IMR-90 (cell line): ENCODE data around the gene EYS. TPM values are rescaled to one million over a fixed set of nuclear protein-coding genes. Genes with fewer than 3 reads are reported as not detected.

ENCODE experiments used
- ATAC-seq: fragments of 200-7000 bp; cut with Tn5 transposase; 2 replicates; pipeline ENCODE4 v1.9.1; 2020; ENCODE audit warnings: low read depth, mild to moderate bottlenecking, moderate library complexity
- BruUV-seq: library from RNA; stranded (reverse); fragments of 400-500 nt; replicated peaks from 2 replicates; lab custom pipeline; 2021; lab: Mats Ljungman, UMichigan
- CTCF ChIA-PET: fragments of 300-600 bp; formaldehyde crosslinking; extraction: SDS; loops from one replicate; lab custom pipeline; 2021; ENCODE audit warnings: antibody characterized with exemption; lab: Yijun Ruan, JAX
- POLR2A ChIA-PET: fragments of 300-600 bp; sonication (Branson Sonifier 250); formaldehyde crosslinking; loops from one replicate; lab custom pipeline; 2022; ENCODE audit warnings: antibody characterized with exemption; ENCODE audit not compliant: unreplicated experiment; lab: Charles Lee
- DNase-seq: peaks from one replicate; pipeline ENCODE4 v3.0.0; 2013
- H2AFZ ChIP-seq: replicated peaks from 2 replicates; pipeline ENCODE3; 2013; ENCODE audit warnings: low read length, mild to moderate bottlenecking; ENCODE audit not compliant: poor library complexity
- H2AK5ac ChIP-seq: 2 replicates; pipeline ENCODE4 v1.6.1; 2013; ENCODE audit warnings: low read depth, low read length, inconsistent platforms
- H2AK9ac ChIP-seq: replicated peaks from 2 replicates; pipeline ENCODE3; 2013; ENCODE audit warnings: mild to moderate bottlenecking, low read depth, low read length, moderate library complexity; ENCODE audit not compliant: poor library complexity
- H2BK120ac ChIP-seq: 2 replicates; pipeline ENCODE4 v1.6.1; 2013; ENCODE audit warnings: low read depth, low read length, inconsistent platforms
- H2BK15ac ChIP-seq: 3 replicates; pipeline ENCODE4 v1.6.1; 2013; ENCODE audit warnings: low read depth, low read length, inconsistent platforms
- H2BK20ac ChIP-seq: 2 replicates; pipeline ENCODE4 v1.6.1; 2013; ENCODE audit warnings: low read depth, mild to moderate bottlenecking, inconsistent platforms, low read length, moderate library complexity
- H2BK5ac ChIP-seq: 2 replicates; pipeline ENCODE4 v1.6.1; 2013; ENCODE audit warnings: mild to moderate bottlenecking, low read depth, low read length, inconsistent platforms; ENCODE audit not compliant: poor library complexity, severe bottlenecking
- H3K14ac ChIP-seq: replicated peaks from 2 replicates; pipeline ENCODE4 v1.6.1; 2013; ENCODE audit warnings: low read depth, low read length, inconsistent platforms
- H3K18ac ChIP-seq: 2 replicates; pipeline ENCODE4 v1.6.1; 2013; ENCODE audit warnings: low read depth, low read length, control low read depth
- H3K23ac ChIP-seq: 2 replicates; pipeline ENCODE4 v1.6.1; 2013; ENCODE audit warnings: low read depth, low read length, inconsistent platforms
- H3K27ac ChIP-seq: 2 replicates; pipeline ENCODE4 v1.5.1; 2013; ENCODE audit warnings: mild to moderate bottlenecking, control low read depth, low read length; ENCODE audit not compliant: insufficient read depth
- H3K27me3 ChIP-seq: 2 replicates; pipeline ENCODE4 v1.6.1; 2013; ENCODE audit warnings: low read length; ENCODE audit not compliant: control insufficient read depth, insufficient read depth
- H3K36me3 ChIP-seq: 2 replicates; pipeline ENCODE4 v1.6.1; 2013; ENCODE audit warnings: low read length, mixed read lengths; ENCODE audit not compliant: control insufficient read depth, insufficient read depth
- H3K4ac ChIP-seq: 2 replicates; pipeline ENCODE4 v1.6.1; 2013; ENCODE audit warnings: low read depth, low read length, inconsistent platforms
- H3K4me1 ChIP-seq: 2 replicates; pipeline ENCODE4 v1.6.1; 2013; ENCODE audit warnings: low read length, mixed read lengths; ENCODE audit not compliant: control insufficient read depth, insufficient read depth
- H3K4me2 ChIP-seq: 2 replicates; pipeline ENCODE4 v1.6.1; 2013; ENCODE audit warnings: low read depth, mild to moderate bottlenecking, control low read depth, low read length, moderate library complexity
- H3K4me3 ChIP-seq: 2 replicates; pipeline ENCODE4 v1.5.1; 2013; ENCODE audit warnings: low read depth, mild to moderate bottlenecking, control low read depth, low read length, moderate library complexity; ENCODE audit not compliant: insufficient read depth
- H3K56ac ChIP-seq: 2 replicates; pipeline ENCODE4 v1.6.1; 2013; ENCODE audit warnings: low read length, inconsistent platforms; ENCODE audit not compliant: insufficient read depth; ENCODE audit errors: extremely low read depth
- H3K79me1 ChIP-seq, 2 experiments: 2 replicates each; pipeline ENCODE4 v1.6.1; 2013; ENCODE audit warnings: low read length in 2 of 2, inconsistent platforms in 1 of 2, low read depth in 1 of 2
- H3K9ac ChIP-seq: 2 replicates; pipeline ENCODE4 v1.6.1; 2013; ENCODE audit warnings: low read depth, low read length, control low read depth
- H3K9me1 ChIP-seq: 2 replicates; pipeline ENCODE4 v1.6.1; 2013; ENCODE audit warnings: low read length, inconsistent platforms; ENCODE audit not compliant: insufficient read depth
- H3K9me3 ChIP-seq: 2 replicates; pipeline ENCODE4 v1.6.1; 2013; ENCODE audit warnings: low read length; ENCODE audit not compliant: control insufficient read depth, insufficient read depth
- H4K20me1 ChIP-seq: 2 replicates; pipeline ENCODE4 v1.6.1; 2013; ENCODE audit warnings: low read length, inconsistent platforms; ENCODE audit not compliant: insufficient read depth
- H4K5ac ChIP-seq: 2 replicates; pipeline ENCODE4 v1.6.1; 2013; ENCODE audit warnings: mild to moderate bottlenecking, low read depth, low read length, control low read depth
- H4K8ac ChIP-seq, 2 experiments: 2 replicates each; pipeline ENCODE4 v1.6.1; 2013; ENCODE audit warnings: low read depth in 2 of 2, low read length in 2 of 2, control low read depth in 1 of 2, inconsistent platforms in 1 of 2
- H4K91ac ChIP-seq: 2 replicates; pipeline ENCODE4 v1.6.1; 2013; ENCODE audit warnings: low read depth, low read length, inconsistent platforms; ENCODE audit not compliant: insufficient read depth
- BHLHE40 ChIP-seq: fragments of 150-350 bp; IDR thresholded peaks from 2 replicates; pipeline ENCODE4 v1.6.1; 2016; ENCODE audit warnings: mild to moderate bottlenecking, low read depth, low read length
- CEBPB ChIP-seq: IDR thresholded peaks from 2 replicates; pipeline ENCODE4 v1.6.1; 2012; ENCODE audit warnings: low read depth, low read length, improper control_type of control experiment
- CHD1 ChIP-seq: IDR thresholded peaks from 2 replicates; pipeline ENCODE4 v1.6.1; 2012; ENCODE audit warnings: low read depth, low read length, improper control_type of control experiment
- CTCF ChIP-seq: conservative IDR thresholded peaks from 2 replicates; pipeline ENCODE4 v1.5.1; 2012; ENCODE audit warnings: mild to moderate bottlenecking, low read depth, low read length, improper control_type of control experiment
- ELK1 ChIP-seq: fragments of 150-350 bp; IDR thresholded peaks from 2 replicates; pipeline ENCODE4 v1.6.1; 2016; ENCODE audit warnings: low read depth, mild to moderate bottlenecking, low read length, moderate library complexity, borderline replicate concordance
- FOS ChIP-seq: fragments of 150-350 bp; IDR thresholded peaks from 2 replicates; pipeline ENCODE4 v1.6.1; 2016; ENCODE audit warnings: low read depth, low read length
- MAFK ChIP-seq: IDR thresholded peaks from 2 replicates; pipeline ENCODE4 v1.6.1; 2012; ENCODE audit warnings: low read depth, low read length, improper control_type of control experiment
- MAZ ChIP-seq: IDR thresholded peaks from 2 replicates; pipeline ENCODE4 v1.6.1; 2012; ENCODE audit warnings: low read depth, mild to moderate bottlenecking, low read length, improper control_type of control experiment, moderate library complexity, borderline replicate concordance
- MXI1 ChIP-seq: IDR thresholded peaks from 2 replicates; pipeline ENCODE4 v1.6.1; 2012; ENCODE audit warnings: low read depth, mild to moderate bottlenecking, low read length, moderate library complexity, borderline replicate concordance
- NFE2L2 ChIP-seq: fragments of 150-350 bp; IDR thresholded peaks from 2 replicates; pipeline ENCODE4 v1.6.1; 2016; ENCODE audit warnings: low read depth, mild to moderate bottlenecking, low read length
- POLR2A ChIP-seq: IDR thresholded peaks from 2 replicates; pipeline ENCODE4 v1.6.1; 2012; ENCODE audit warnings: mild to moderate bottlenecking, low read depth, low read length
- RAD21 ChIP-seq: IDR thresholded peaks from 2 replicates; pipeline ENCODE4 v1.6.1; 2012; ENCODE audit warnings: low read length, improper control_type of control experiment
- RCOR1 ChIP-seq: IDR thresholded peaks from 2 replicates; pipeline ENCODE4 v1.6.1; 2012; ENCODE audit warnings: mild to moderate bottlenecking, low read length, improper control_type of control experiment; ENCODE audit not compliant: insufficient replicate concordance
- RFX5 ChIP-seq: IDR thresholded peaks from 2 replicates; pipeline ENCODE4 v1.8.0; 2012; ENCODE audit warnings: low read depth, mild to moderate bottlenecking, low read length, moderate library complexity
- SMC3 ChIP-seq: fragments of 150-350 bp; IDR thresholded peaks from 2 replicates; pipeline ENCODE4 v1.6.1; 2016; ENCODE audit warnings: low read depth, mild to moderate bottlenecking, antibody characterized with exemption, low read length, moderate library complexity
- USF2 ChIP-seq: fragments of 150-350 bp; IDR thresholded peaks from 2 replicates; pipeline ENCODE4 v1.6.1; 2017; ENCODE audit warnings: mild to moderate bottlenecking, antibody characterized with exemption, low read length, low read depth
- WGBS, 2 experiments: methylation state at CpG; one replicate each; pipeline versions ENCODE4 v1.1.5 to v1.1.7; 2013; ENCODE audit warnings: missing lambda C conversion rate in 2 of 2; ENCODE audit not compliant: insufficient read length in 1 of 2; ENCODE audit errors: extremely low coverage in 2 of 2; 5-methylcytosine and 5-hydroxymethylcytosine counted together
- dilution Hi-C: fragments of 300-500 bp; cut with HindIII; formaldehyde crosslinking; loops from one replicate; pipeline ENCODE4 v1.14.3; 2018; ENCODE audit warnings: low sequenced_read_pairs; ENCODE audit not compliant: unreplicated experiment
- in situ Hi-C: fragments of 300-500 bp; cut with MboI; formaldehyde crosslinking; loops from 3 replicates; pipeline ENCODE4 v1.14.3; 2019; ENCODE audit warnings: low sequenced_read_pairs, inconsistent platforms, mixed read lengths
- intact Hi-C: fragments of 100-400 bp; cut with micrococcal nuclease; formaldehyde crosslinking; loops from 2 replicates; pipeline ENCODE4 v1.10.0; 2022
- polyA plus RNA-seq, 3 experiments: library from polyadenylated mRNA; depleted of rRNA; stranded (reverse); fragments of >200 nt; gene quantifications; 2 replicates each; pipeline ENCODE4 v1.2.3, GENCODE V29; 2012; ENCODE audit warnings: low replicate concordance in 1 of 3
- total RNA-seq: library from RNA; depleted of rRNA; stranded (reverse); fragments of >200 nt; gene quantifications from 2 replicates; pipeline ENCODE4 v1.2.3, GENCODE V29; 2012

EYS gene
- total and polyA plus RNA-seq, 2 of the 4 experiments (the other 2 are of a cell fraction), result under 0.01 TPM; not detected in 1

GRCh38 chr6:64040113-64040512 is 1666.9 kb downstream of the EYS start:
- Histone ChIP-seq H2BK120ac (no peak overlapping the region), H3K9me1 (no peaks in the 10 kb centered on the region), H4K5ac (no peak overlapping the region), H3K56ac (no peak overlapping the region), H3K27me3 (no peaks in the 10 kb centered on the region), H2BK15ac (no peak overlapping the region), H3K79me1 (no peaks in the 10 kb centered on the region), H3K14ac (no peak overlapping the region), H3K9ac (no peak overlapping the region), H4K91ac (no peak overlapping the region), H4K8ac (no peak overlapping the region), H2BK20ac (no peak overlapping the region), H2BK5ac (no peak overlapping the region), H2AK5ac (no peak overlapping the region), H3K4me2 (no peak overlapping the region; the same call in 1 of the 2 replicates), H4K20me1 (no peaks in the 10 kb centered on the region), H3K36me3 (no peaks in the 10 kb centered on the region), H3K23ac (no peak overlapping the region), H3K4me1 (no peaks in the 10 kb centered on the region), H2AK9ac (no peak overlapping the region), H3K4ac (no peak overlapping the region), H2AFZ (no peak overlapping the region), H3K18ac (no peak overlapping the region), H3K27ac (no peak overlapping the region), H3K9me3 (no peaks in the 10 kb centered on the region), H3K4me3 (no peak overlapping the region)
- POLR2A ChIA-PET, result no interaction called here
- dilution Hi-C loops (no loop called here), in situ Hi-C loops (no loop called here), intact Hi-C loops (no loop called here)
- DNase-seq, result peak; percentile 57
- BruUV-seq, result no TSS peak
- WGBS, 2 experiments, result no CpG with 5 or more reads among the region's 1 CpG
- ATAC-seq, result peak; percentile 29; the same call in 1 of the 2 replicates
- TF ChIP-seq FOS (no peak), MXI1 (no peak), SMC3 (no peak), CTCF (no peak), NFE2L2 (no peak), ELK1 (no peak), RFX5 (no peak), BHLHE40 (no peak), RAD21 (no peak), USF2 (no peak), MAFK (no peak), RCOR1 (no peak), CHD1 (no peak), POLR2A (no peak), MAZ (no peak), CEBPB (no peak)
- CTCF ChIA-PET, result no interaction called here
